ENCODE data around the gene FAM151A.

The FAM151A gene

GRCh38 chr1:54623216-54624007 is at the start of gene FAM151A:
Gene FAM151A (minus strand): TSS chr1:54623525. CDS start chr1:54623395, 130 bp downstream.
- no peak for DNase-seq

- peak; percentile 41 for DNase-seq
Measured at GRCh38 chr1:54671985-54672608, 48.8 kb upstream of the FAM151A start.

- no peak for DNase-seq
Measured at GRCh38 chr1:54668567-54668966, 45.2 kb upstream of the FAM151A start.

- no peak for DNase-seq
Measured at GRCh38 chr1:54667797-54668196, 44.5 kb upstream of the FAM151A start.

GRCh38 chr1:54666333-54666732 is 43.0 kb upstream of the FAM151A start:
- no peak for DNase-seq

- DNase-seq, result no peak
Measured at GRCh38 chr1:54665852-54666251, 42.5 kb upstream of the FAM151A start.

- DNase-seq, result no peak
Measured at GRCh38 chr1:54664364-54664763, 41.0 kb upstream of the FAM151A start.

GRCh38 chr1:54663725-54664124 is 40.4 kb upstream of the FAM151A start:
- DNase-seq, result no peak

- no peak for DNase-seq
Measured at GRCh38 chr1:54658164-54658913, 35.0 kb upstream of the FAM151A start.

GRCh38 chr1:54653036-54653435 is 29.7 kb upstream of the FAM151A start:
- no peak for DNase-seq

GRCh38 chr1:54652168-54652567 is 28.8 kb upstream of the FAM151A start:
- no peak for DNase-seq

GRCh38 chr1:54651608-54652007 is 28.3 kb upstream of the FAM151A start:
- DNase-seq, result no peak

GRCh38 chr1:54650417-54650816 is 27.1 kb upstream of the FAM151A start:
- no peak for DNase-seq

- no peak for DNase-seq
Measured at GRCh38 chr1:54649921-54650320, 26.6 kb upstream of the FAM151A start.

GRCh38 chr1:54649130-54649898 is 26.0 kb upstream of the FAM151A start:
- DNase-seq, result no peak

GRCh38 chr1:54645806-54646676 is 22.7 kb upstream of the FAM151A start:
- DNase-seq, result no peak

- no peak for DNase-seq
Measured at GRCh38 chr1:54643736-54644135, 20.4 kb upstream of the FAM151A start.

- DNase-seq, result no peak
Measured at GRCh38 chr1:54640863-54641836, 17.8 kb upstream of the FAM151A start, which contains the start of gene MROH7. Gene MROH7 (plus strand): TSS chr1:54641786. CDS start chr1:54652927, 11,141 bp downstream.

GRCh38 chr1:54640361-54640760 is 17.0 kb upstream of the FAM151A start:
- DNase-seq, result no peak

All from HCEC 1CT (cell line).